Measurements from ENCODE around the gene SH3BP2.
A peak's percentile ranks its signal among the peaks of the same experiment; 100 is the strongest.

The SH3BP2 gene

GRCh38 chr4:2804449-2804972 is 11.6 kb downstream of the SH3BP2 start:
- no peak for DNase-seq

- DNase-seq = no peak
These were observed 12.2 kb downstream of the SH3BP2 start for GRCh38 chr4:2804973-2805501.

- DNase-seq = no peak
These were observed 13.0 kb downstream of the SH3BP2 start for GRCh38 chr4:2805712-2806389.

- DNase-seq = peak; percentile 81
These were observed 13.8 kb downstream of the SH3BP2 start for GRCh38 chr4:2806390-2807355.

GRCh38 chr4:2807571-2807970 is 14.7 kb downstream of the SH3BP2 start:
- no peak for DNase-seq

GRCh38 chr4:2808001-2808400 is 15.1 kb downstream of the SH3BP2 start:
- no peak for DNase-seq

GRCh38 chr4:2809610-2810180 is 16.8 kb downstream of the SH3BP2 start:
- peak; percentile 63 for DNase-seq

GRCh38 chr4:2810388-2810787 is 17.5 kb downstream of the SH3BP2 start:
- DNase-seq = no peak

- DNase-seq = peak; percentile 39
These were observed 19.1 kb downstream of the SH3BP2 start for GRCh38 chr4:2811830-2812611.

GRCh38 chr4:2812612-2813354 is 19.9 kb downstream of the SH3BP2 start:
- DNase-seq = no peak

- DNase-seq = no peak
These were observed 20.8 kb downstream of the SH3BP2 start for GRCh38 chr4:2813446-2814405.

GRCh38 chr4:2814627-2815270 is 21.9 kb downstream of the SH3BP2 start:
- DNase-seq = no peak

GRCh38 chr4:2816401-2816954 is 23.6 kb downstream of the SH3BP2 start:
- no peak for DNase-seq

GRCh38 chr4:2817137-2817536 is 24.3 kb downstream of the SH3BP2 start:
- DNase-seq = no peak

- peak; percentile 34 for DNase-seq
These were observed 24.9 kb downstream of the SH3BP2 start for GRCh38 chr4:2817701-2818350.

- DNase-seq = peak; percentile 26
These were observed 25.6 kb downstream of the SH3BP2 start for GRCh38 chr4:2818351-2818939.

GRCh38 chr4:2819244-2820215 is 26.6 kb downstream of the SH3BP2 start:
- no peak for DNase-seq

Measured in NCI-H1092 treated with DMSO at 0.1 percent for 48 hours (cell line).